Adrenal gland (tissue), 5 donors: ENCODE results near the gene BICDL1.

Experiments used
- CTCF ChIP-seq, 6 experiments: fragments of 450-650 bp in 4 of 6; fragments of 200-600 bp in 2 of 6; sonication (generic) in 1 of 6; IDR thresholded peaks; 1 replicate in 5 of 6; 2 replicates in 1 of 6; pipeline versions ENCODE4 v1.5.1 to v1.8.0; 2016 to 2021; ENCODE audit warnings: antibody characterized with exemption in 6 of 6, mild to moderate bottlenecking in 2 of 6, moderate library complexity in 1 of 6
- POLR2A ChIP-seq, 2 donors: fragments of 450-650 bp; IDR thresholded peaks; one replicate each; pipeline ENCODE4 v1.6.1; 2017; ENCODE audit warnings: antibody characterized with exemption in 2 of 2, mild to moderate bottlenecking in 2 of 2, moderate library complexity in 1 of 2
- donor health status: DM: no; HTN: no; CAD: no.

DNA sequence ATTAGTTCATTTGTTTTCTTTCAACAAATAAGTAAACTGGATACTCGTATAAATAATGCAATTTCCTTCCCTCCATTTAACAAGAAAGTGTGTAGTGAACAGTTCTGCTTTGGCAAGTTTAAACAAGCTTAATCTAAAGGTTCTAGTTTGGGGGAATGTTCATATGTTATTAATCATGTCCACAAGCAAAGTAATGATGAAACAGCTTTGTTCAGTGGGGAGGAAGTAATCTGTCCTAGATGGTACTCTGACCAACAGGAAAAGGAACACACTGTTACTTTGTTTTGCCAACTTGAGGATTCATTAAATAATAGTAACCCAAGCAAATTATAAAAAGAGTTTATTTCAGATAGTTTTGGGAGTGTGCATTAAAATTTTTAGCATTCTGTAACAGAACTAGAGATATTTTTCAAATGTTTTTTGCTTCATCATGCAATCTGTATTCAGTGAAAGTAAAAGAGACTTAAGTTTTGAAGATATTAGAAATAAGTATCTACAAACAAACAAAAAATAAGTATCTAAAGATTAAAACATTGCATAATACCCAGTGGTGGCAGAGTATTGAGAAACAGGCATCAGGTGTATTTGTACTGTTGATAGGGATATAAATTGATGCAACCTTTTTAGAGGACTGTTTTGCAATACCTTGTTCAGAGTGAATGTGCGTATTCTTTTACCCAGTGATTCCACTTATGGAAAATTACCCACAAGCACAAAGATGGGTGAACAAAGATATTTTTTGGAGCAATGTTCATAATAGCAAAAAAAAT, 66.4 kb downstream of the BICDL1 start:
- TF ChIP-seq CTCF (IDR thresholded peaks at IDR 0.05) (no peak), POLR2A (IDR thresholded peaks at IDR 0.05) (no peak)
